ENCODE results near the gene CDC73. TPM values are rescaled to one million over a fixed set of nuclear protein-coding genes. Genes with fewer than 3 reads are reported as not detected.

Gene CDC73
- total and polyA plus RNA-seq, 2 donors (not counting 3 experiments of a cell fraction or from before 2014, with no cell fraction given): 9.9 to 55.8 TPM

DNA sequence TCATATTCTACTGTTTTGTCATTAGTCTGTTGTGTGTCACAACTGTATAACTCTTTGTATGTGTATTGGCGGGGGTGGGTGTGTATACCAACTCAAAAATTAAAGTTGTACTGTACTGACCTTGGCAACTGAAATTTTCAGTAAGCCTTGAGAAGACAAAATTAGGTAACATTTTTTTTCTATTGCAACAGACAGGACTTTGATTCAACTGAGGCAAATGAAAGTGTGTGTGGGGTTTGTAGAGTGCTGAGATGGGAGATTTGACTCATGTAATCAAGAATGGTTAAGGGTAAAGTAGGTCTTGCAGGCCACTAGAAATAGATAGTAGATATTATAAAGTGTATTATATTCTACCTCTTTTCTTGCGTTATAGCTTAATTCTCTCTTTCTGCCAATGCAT is 79.2 kb downstream of the CDC73 start:
- H3K4me2 ChIP-seq (ENCODE audit: insufficient read depth, low read length): no peak overlapping the region
- no peak overlapping the region for H2AFZ ChIP-seq (ENCODE audit: low read depth, low read length)
- peaks cover 19% of the 10 kb centered on the region for H3K79me2 ChIP-seq (ENCODE audit: control insufficient read depth, insufficient read depth, low read length)
- ChIA-PET CTCF (interaction anchor here (0.6 to 2.1 kb wide), 5 partner anchors 11 to 143 kb away, joined by 3 to 6 read pairs (median 5); partner anchors contain the start of gene B3GALT2), POLR2A (no interaction called here)
- H3K9me3 ChIP-seq (replicated peaks; ENCODE audit: control insufficient read depth, insufficient read depth, low read length): no peaks in the 10 kb centered on the region
- no peaks in the 10 kb centered on the region for H3K4me1 ChIP-seq (ENCODE audit: control insufficient read depth, extremely low read depth, insufficient read depth, low read length)
- H3K9me1 ChIP-seq (replicated peaks; ENCODE audit: control insufficient read depth, extremely low read depth, insufficient read depth, low read length): peaks cover 2% of the 10 kb centered on the region
- H3K36me3 ChIP-seq (ENCODE audit: control insufficient read depth in 2 of 2, extremely low read depth in 1 of 2, insufficient read depth in 2 of 2, low read length in 2 of 2): no peaks in the 10 kb centered on the region
- no TSS peak for BruUV-seq (replicated peaks)
- intact Hi-C loops (cut with micrococcal nuclease): no loop called here
- no peaks in the 10 kb centered on the region for H3K27me3 ChIP-seq (ENCODE audit: control insufficient read depth in 2 of 2, insufficient read depth in 2 of 2, low read length in 2 of 2)
- H3K27ac ChIP-seq (ENCODE audit: insufficient read depth, low read depth, low read length): no peak overlapping the region
- H4K20me1 ChIP-seq (replicated peaks; ENCODE audit: control insufficient read depth, extremely low read depth, insufficient read depth, low read length): peaks cover 7% of the 10 kb centered on the region
- dilution Hi-C loops (cut with MboI; ENCODE audit: extremely low pct_ligation_motif_present, low sequenced_read_pairs): no loop called here
- TF ChIP-seq, protein P1, sequence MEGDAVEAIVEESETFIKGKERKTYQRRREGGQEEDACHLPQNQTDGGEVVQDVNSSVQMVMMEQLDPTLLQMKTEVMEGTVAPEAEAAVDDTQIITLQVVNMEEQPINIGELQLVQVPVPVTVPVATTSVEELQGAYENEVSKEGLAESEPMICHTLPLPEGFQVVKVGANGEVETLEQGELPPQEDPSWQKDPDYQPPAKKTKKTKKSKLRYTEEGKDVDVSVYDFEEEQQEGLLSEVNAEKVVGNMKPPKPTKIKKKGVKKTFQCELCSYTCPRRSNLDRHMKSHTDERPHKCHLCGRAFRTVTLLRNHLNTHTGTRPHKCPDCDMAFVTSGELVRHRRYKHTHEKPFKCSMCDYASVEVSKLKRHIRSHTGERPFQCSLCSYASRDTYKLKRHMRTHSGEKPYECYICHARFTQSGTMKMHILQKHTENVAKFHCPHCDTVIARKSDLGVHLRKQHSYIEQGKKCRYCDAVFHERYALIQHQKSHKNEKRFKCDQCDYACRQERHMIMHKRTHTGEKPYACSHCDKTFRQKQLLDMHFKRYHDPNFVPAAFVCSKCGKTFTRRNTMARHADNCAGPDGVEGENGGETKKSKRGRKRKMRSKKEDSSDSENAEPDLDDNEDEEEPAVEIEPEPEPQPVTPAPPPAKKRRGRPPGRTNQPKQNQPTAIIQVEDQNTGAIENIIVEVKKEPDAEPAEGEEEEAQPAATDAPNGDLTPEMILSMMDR (IDR thresholded peaks at IDR 0.05; ENCODE audit: extremely low read depth in 1 of 2, insufficient read depth in 1 of 2, low read depth in 1 of 2, low read length in 2 of 2): no peak
- TF ChIP-seq POLR2AphosphoS5 (IDR thresholded peaks at IDR 0.05; ENCODE audit: insufficient read depth, low read depth, low read length): no peak
- no peak for TF ChIP-seq GATA2 (IDR thresholded peaks at IDR 0.05; ENCODE audit: insufficient read depth, insufficient read length, low read depth, low read length)
- no peak for TF ChIP-seq JUN (IDR thresholded peaks at IDR 0.05; ENCODE audit: borderline replicate concordance, insufficient read depth, insufficient read length, low read depth)
- TF ChIP-seq MYC (IDR thresholded peaks at IDR 0.05; ENCODE audit: low read depth, low read length): no peak
- DNase-seq (ENCODE audit: low read depth, low spot score): no peak
- no peak overlapping the region for H3K4me3 ChIP-seq (replicated peaks in 1 of 3; ENCODE audit: insufficient read depth in 1 of 3, low read depth in 1 of 3, low read length in 3 of 3)
- no peak for FAIRE-seq
- no peak overlapping the region for H3K9ac ChIP-seq (replicated peaks; ENCODE audit: extremely low read depth, insufficient read depth, low read length)

DNA sequence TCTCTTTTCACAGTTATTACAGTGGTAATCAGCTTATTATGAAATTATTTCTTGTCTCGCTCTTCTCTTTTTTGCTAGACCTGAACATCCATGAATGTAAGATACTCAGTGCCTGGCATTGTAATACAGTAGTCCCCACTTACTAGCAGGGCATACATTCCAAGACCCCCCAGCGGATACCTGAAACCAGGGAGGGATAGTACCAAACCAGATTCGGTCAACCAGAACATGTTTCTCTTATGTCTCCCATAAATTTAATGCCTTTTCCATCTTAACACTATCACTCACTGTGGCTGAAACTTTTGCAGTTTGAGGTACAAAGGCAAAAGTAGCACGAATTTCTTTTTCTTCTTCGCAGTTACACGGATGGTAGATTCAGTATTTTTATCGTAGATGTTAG is 89.2 kb downstream of the CDC73 start:
- no peak overlapping the region for H3K4me2 ChIP-seq (ENCODE audit: insufficient read depth, low read length)
- H2AFZ ChIP-seq (ENCODE audit: low read depth, low read length): no peak overlapping the region
- H3K36me3 ChIP-seq (ENCODE audit: control insufficient read depth in 2 of 2, extremely low read depth in 1 of 2, insufficient read depth in 2 of 2, low read length in 2 of 2): peaks cover 0 to 5% of the 10 kb centered on the region in 2 experiments
- POLR2A ChIA-PET: no interaction called here
- H3K79me2 ChIP-seq (ENCODE audit: control insufficient read depth, insufficient read depth, low read length): no peaks in the 10 kb centered on the region
- dilution Hi-C loops (cut with MboI; ENCODE audit: extremely low pct_ligation_motif_present, low sequenced_read_pairs): no loop called here
- no peak for DNase-seq (ENCODE audit: low read depth, low spot score)
- no peaks in the 10 kb centered on the region for H3K9me1 ChIP-seq (replicated peaks; ENCODE audit: control insufficient read depth, extremely low read depth, insufficient read depth, low read length)
- peaks cover 11% of the 10 kb centered on the region for H3K4me1 ChIP-seq (ENCODE audit: control insufficient read depth, extremely low read depth, insufficient read depth, low read length)
- no peak overlapping the region for H3K4me3 ChIP-seq (replicated peaks in 1 of 3; ENCODE audit: insufficient read depth in 1 of 3, low read depth in 1 of 3, low read length in 3 of 3)
- CTCF ChIA-PET: no interaction called here
- no peak overlapping the region for H3K27ac ChIP-seq (ENCODE audit: insufficient read depth, low read depth, low read length)
- H4K20me1 ChIP-seq (replicated peaks; ENCODE audit: control insufficient read depth, extremely low read depth, insufficient read depth, low read length): no peaks in the 10 kb centered on the region
- H3K27me3 ChIP-seq (ENCODE audit: control insufficient read depth in 2 of 2, insufficient read depth in 2 of 2, low read length in 2 of 2): no peaks in the 10 kb centered on the region
- no peak overlapping the region for H3K9ac ChIP-seq (replicated peaks; ENCODE audit: extremely low read depth, insufficient read depth, low read length)
- TF ChIP-seq, protein P2, sequence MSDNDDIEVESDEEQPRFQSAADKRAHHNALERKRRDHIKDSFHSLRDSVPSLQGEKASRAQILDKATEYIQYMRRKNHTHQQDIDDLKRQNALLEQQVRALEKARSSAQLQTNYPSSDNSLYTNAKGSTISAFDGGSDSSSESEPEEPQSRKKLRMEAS (IDR thresholded peaks at IDR 0.05; ENCODE audit: insufficient read depth, insufficient read length): no peak
- TF ChIP-seq POLR2A (IDR thresholded peaks at IDR 0.05; ENCODE audit: low read depth, low read length): no peak
- TF ChIP-seq, protein P1 (IDR thresholded peaks at IDR 0.05; ENCODE audit: extremely low read depth in 1 of 2, insufficient read depth in 1 of 2, low read depth in 1 of 2, low read length in 2 of 2): no peak
- no peak for TF ChIP-seq FOS (IDR thresholded peaks at IDR 0.05; ENCODE audit: borderline replicate concordance, insufficient read depth, low read length)
- no peak for TF ChIP-seq JUN (IDR thresholded peaks at IDR 0.05; ENCODE audit: borderline replicate concordance, insufficient read depth, insufficient read length, low read depth)
- no peak for TF ChIP-seq MYC (IDR thresholded peaks at IDR 0.05; ENCODE audit: low read depth, low read length)
- no peak for TF ChIP-seq GATA2 (IDR thresholded peaks at IDR 0.05; ENCODE audit: insufficient read depth, insufficient read length, low read depth, low read length)
- no peak for TF ChIP-seq EZH2 (IDR thresholded peaks at IDR 0.05; ENCODE audit: borderline replicate concordance, low read depth, low read length, severe bottlenecking)
- no peak for TF ChIP-seq POLR2AphosphoS5 (IDR thresholded peaks at IDR 0.05; ENCODE audit: insufficient read depth, low read depth, low read length)
- FAIRE-seq: no peak
- BruUV-seq (replicated peaks): no TSS peak
- no peaks in the 10 kb centered on the region for H3K9me3 ChIP-seq (replicated peaks; ENCODE audit: control insufficient read depth, insufficient read depth, low read length)
- intact Hi-C loops (cut with micrococcal nuclease): no loop called here
